ENCODE results near the gene GLI3.

Gene GLI3

GRCh38 chr7:42236976-42237810, at the start of gene GLI3:
Gene GLI3, minus strand, starts transcription at chr7:42237209. Its CDS starts 13,956 bp downstream, at chr7:42223253.
- DNase-seq: peak; percentile 60

- DNase-seq: no peak
Measured at GRCh38 chr7:42285383-42285824, 48.4 kb upstream of the GLI3 start.

GRCh38 chr7:42283553-42283952, 46.5 kb upstream of the GLI3 start:
- no peak for DNase-seq

- DNase-seq: peak; percentile 28
Measured at GRCh38 chr7:42278344-42278743, 41.3 kb upstream of the GLI3 start.

- peak; percentile 63 for DNase-seq
Measured at GRCh38 chr7:42274053-42274452, 37.0 kb upstream of the GLI3 start.

- no peak for DNase-seq
Measured at GRCh38 chr7:42272793-42273665, 36.0 kb upstream of the GLI3 start.

- DNase-seq: no peak
Measured at GRCh38 chr7:42269161-42269560, 32.2 kb upstream of the GLI3 start.

- DNase-seq: no peak
Measured at GRCh38 chr7:42264702-42265101, 27.7 kb upstream of the GLI3 start.

- no peak for DNase-seq
Measured at GRCh38 chr7:42263971-42264370, 27.0 kb upstream of the GLI3 start.

GRCh38 chr7:42262964-42263363, 26.0 kb upstream of the GLI3 start:
- no peak for DNase-seq

GRCh38 chr7:42254217-42254616, 17.2 kb upstream of the GLI3 start:
- peak; percentile 68 for DNase-seq

- DNase-seq: no peak
Measured at GRCh38 chr7:42253316-42253715, 16.3 kb upstream of the GLI3 start.

- DNase-seq: no peak
Measured at GRCh38 chr7:42250411-42250810, 13.4 kb upstream of the GLI3 start.

- no peak for DNase-seq
Measured at GRCh38 chr7:42248579-42248978, 11.6 kb upstream of the GLI3 start.

- DNase-seq: no peak
Measured at GRCh38 chr7:42247301-42247700, 10.3 kb upstream of the GLI3 start.

GRCh38 chr7:42244828-42245227, 7.8 kb upstream of the GLI3 start:
- DNase-seq: no peak

- no peak for DNase-seq
Measured at GRCh38 chr7:42242381-42242780, 5.4 kb upstream of the GLI3 start.

- DNase-seq: no peak
Measured at GRCh38 chr7:42241424-42241823, 4.4 kb upstream of the GLI3 start.

- DNase-seq: no peak
Measured at GRCh38 chr7:42240416-42240815, 3.4 kb upstream of the GLI3 start.

- no peak for DNase-seq
Measured at GRCh38 chr7:42238709-42239366, 1.8 kb upstream of the GLI3 start.

GRCh38 chr7:42237811-42238541, 967 bp upstream of the GLI3 start:
- DNase-seq: no peak

- peak; percentile 30 for DNase-seq
Measured at GRCh38 chr7:42236266-42236975, 588 bp downstream of the GLI3 start.

Measured in suppressor macrophage treated with lipopolysaccharide for 4 hours (primary cell).